BJ (cell line): Measurements from ENCODE around the gene SUMO2. TPM values are rescaled to one million over a fixed set of nuclear protein-coding genes. Genes with fewer than 3 reads are reported as not detected.

Source experiments
- CTCF ChIA-PET: fragments of 350-600 bp; formaldehyde crosslinking; extraction: SDS; loops from one replicate; lab custom pipeline; 2021; ENCODE audit warnings: antibody characterized with exemption, inconsistent platforms; lab: Yijun Ruan, JAX
- POLR2A ChIA-PET: fragments of 300-600 bp; sonication (Branson Sonifier 250); formaldehyde crosslinking; extraction: SDS; loops from one replicate; lab custom pipeline; 2021; ENCODE audit warnings: antibody characterized with exemption; lab: Charles Lee
- DNase-seq: peaks from one replicate; pipeline ENCODE4 v3.0.0-alpha.2; 2011; ENCODE audit warnings: low read depth
- H3K27me3 ChIP-seq: 2 replicates; pipeline ENCODE4 v1.6.0; 2011; ENCODE audit warnings: low read length; ENCODE audit not compliant: control insufficient read depth, insufficient read depth
- H3K36me3 ChIP-seq: 2 replicates; pipeline ENCODE4 v1.5.1; 2011; ENCODE audit warnings: low read length; ENCODE audit not compliant: control insufficient read depth, insufficient read depth
- H3K4me3 ChIP-seq: 2 replicates; pipeline ENCODE4 v1.5.1; 2011; ENCODE audit warnings: low read depth, mild to moderate bottlenecking, control low read depth, low read length
- CTCF ChIP-seq: IDR thresholded peaks from 2 replicates; pipeline ENCODE4 v1.5.1; 2011; ENCODE audit warnings: low read depth, mild to moderate bottlenecking, control low read depth, inconsistent platforms, low read length, moderate library complexity; ENCODE audit not compliant: insufficient read depth
- polyA plus RNA-seq: library from polyadenylated mRNA; depleted of rRNA; stranded (reverse); fragments of >200 nt; gene quantifications from 2 replicates; pipeline ENCODE4 v1.2.3, GENCODE V29; 2011

Gene SUMO2
- polyA plus RNA-seq, 1 experiment: 131 TPM

GRCh38 chr17:75205037-75205792, 22.5 kb upstream of the SUMO2 start, which contains the start of gene NUP85:
NUP85 (plus strand) TSS chr17:75205679; CDS start chr17:75205762, 83 bp downstream.
- CTCF ChIA-PET: interaction anchor here (1.4 to 2.5 kb wide), 4 partner anchors 15 to 243 kb away, joined by 3 to 16 read pairs (median 6); no protein-coding TSS in a partner anchor
- no peak for TF ChIP-seq CTCF
- H3K27me3 ChIP-seq: no peaks in the 10 kb centered on the region
- H3K4me3 ChIP-seq: peak within 1 kb of the TSS; percentile 90
- peaks cover 4% of the 10 kb centered on the region for H3K36me3 ChIP-seq
- peak; percentile 56 for DNase-seq
- POLR2A ChIA-PET: no interaction called here

- no peaks in the 10 kb centered on the region for H3K36me3 ChIP-seq
- no peak for DNase-seq
- H3K4me3 ChIP-seq: no peak overlapping the region
- POLR2A ChIA-PET: interaction anchor here (0.5 kb wide), 1 partner anchor 55 kb away, joined by 3 read pairs; no protein-coding TSS in a partner anchor
- CTCF ChIA-PET: interaction anchor here (1.1 to 6.1 kb wide), 8 partner anchors 10 to 238 kb away, joined by 3 to 77 read pairs (median 21); partner anchors contain the start of gene ARMC7
- no peaks in the 10 kb centered on the region for H3K27me3 ChIP-seq
- no peak for TF ChIP-seq CTCF
Measured at GRCh38 chr17:75199886-75200618, 17.3 kb upstream of the SUMO2 start.

GRCh38 chr17:75194879-75195278, 12.1 kb upstream of the SUMO2 start:
- H3K4me3 ChIP-seq: no peak overlapping the region
- DNase-seq: no peak
- no peaks in the 10 kb centered on the region for H3K36me3 ChIP-seq
- H3K27me3 ChIP-seq: no peaks in the 10 kb centered on the region
- TF ChIP-seq CTCF: no peak
- ChIA-PET CTCF (no interaction called here), POLR2A (no interaction called here)

GRCh38 chr17:75191584-75191983, 8.8 kb upstream of the SUMO2 start:
- no peak for DNase-seq
- H3K4me3 ChIP-seq: no peak overlapping the region
- ChIA-PET CTCF (interaction anchor here (0.8 to 7.2 kb wide), 3 partner anchors 10 to 132 kb away, joined by 3 to 44 read pairs (median 4); no protein-coding TSS in a partner anchor), POLR2A (no interaction called here)
- TF ChIP-seq CTCF: no peak
- H3K36me3 ChIP-seq: no peaks in the 10 kb centered on the region
- no peaks in the 10 kb centered on the region for H3K27me3 ChIP-seq

GRCh38 chr17:75188614-75189013, 5.9 kb upstream of the SUMO2 start:
- H3K36me3 ChIP-seq: no peaks in the 10 kb centered on the region
- POLR2A ChIA-PET: no interaction called here
- H3K4me3 ChIP-seq: no peak overlapping the region
- no peak for TF ChIP-seq CTCF
- CTCF ChIA-PET: interaction anchor here (1.1 to 7.2 kb wide), 2 partner anchors 13 to 128 kb away, joined by 3 to 44 read pairs; no protein-coding TSS in a partner anchor
- H3K27me3 ChIP-seq: no peaks in the 10 kb centered on the region
- DNase-seq: no peak
